ENCODE measurements around the gene ARHGAP23.

ARHGAP23 gene

DNA sequence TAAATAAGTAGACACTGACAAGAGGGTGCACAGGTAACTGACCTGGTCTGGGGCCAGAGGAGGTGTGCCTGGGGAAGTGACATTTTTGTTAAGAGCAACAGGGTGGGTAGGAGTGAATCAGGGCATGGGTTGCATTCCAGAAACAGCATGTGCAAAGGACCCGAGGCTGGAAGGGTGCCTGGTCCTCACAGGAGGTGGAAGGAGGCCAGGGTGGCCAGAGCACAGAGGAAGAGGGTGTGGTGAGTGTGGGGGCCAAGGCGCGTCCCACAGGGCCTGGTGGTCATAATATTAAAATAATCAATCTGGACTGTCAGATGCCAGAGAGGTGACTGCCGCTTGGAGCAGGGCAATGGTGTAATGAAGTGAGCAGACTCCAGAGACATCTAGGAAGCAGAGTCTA lies 14.3 kb downstream of the ARHGAP23 start:
- no peaks in the 10 kb centered on the region for H3K9me3 ChIP-seq (ENCODE audit: control insufficient read depth, insufficient read depth, low read length)
- no peaks in the 10 kb centered on the region for H3K36me3 ChIP-seq (ENCODE audit: control insufficient read depth, insufficient read depth, low read length)
- WGBS (ENCODE audit: insufficient coverage, insufficient read length), result no CpG with 5 or more reads among the region's 4 CpGs
- DNase-seq (ENCODE audit: low read depth, low spot score), result no peak
- no peaks in the 10 kb centered on the region for H3K27me3 ChIP-seq (ENCODE audit: control insufficient read depth, insufficient read depth, low read length)
- H3K27ac ChIP-seq (ENCODE audit: low read length), result no peak overlapping the region
- peaks cover 16% of the 10 kb centered on the region for H3K4me1 ChIP-seq (ENCODE audit: control insufficient read depth, insufficient read depth, low read length)
- H3K4me3 ChIP-seq (ENCODE audit: low read length), result no peak overlapping the region

GRCh38 chr17:38443356-38444031 lies 15.2 kb downstream of the ARHGAP23 start:
- Histone ChIP-seq H3K36me3 (ENCODE audit: control insufficient read depth, insufficient read depth, low read length) (no peaks in the 10 kb centered on the region), H3K27me3 (ENCODE audit: control insufficient read depth, insufficient read depth, low read length) (no peaks in the 10 kb centered on the region), H3K9me3 (ENCODE audit: control insufficient read depth, insufficient read depth, low read length) (no peaks in the 10 kb centered on the region), H3K4me3 (ENCODE audit: low read length) (no peak overlapping the region), H3K27ac (ENCODE audit: low read length) (no peak overlapping the region), H3K4me1 (ENCODE audit: control insufficient read depth, insufficient read depth, low read length) (peaks cover 20% of the 10 kb centered on the region)
- no peak for DNase-seq (ENCODE audit: low read depth, low spot score)
- no CpG with 5 or more reads among the region's 7 CpGs for WGBS (ENCODE audit: insufficient coverage, insufficient read length)

- H3K27ac ChIP-seq (ENCODE audit: low read length), result no peak overlapping the region
- no CpG with 5 or more reads among the region's 14 CpGs for WGBS (ENCODE audit: insufficient coverage, insufficient read length)
- H3K9me3 ChIP-seq (ENCODE audit: control insufficient read depth, insufficient read depth, low read length), result no peaks in the 10 kb centered on the region
- no peak for DNase-seq (ENCODE audit: low read depth, low spot score)
- no peaks in the 10 kb centered on the region for H3K36me3 ChIP-seq (ENCODE audit: control insufficient read depth, insufficient read depth, low read length)
- no peak overlapping the region for H3K4me3 ChIP-seq (ENCODE audit: low read length)
- H3K4me1 ChIP-seq (ENCODE audit: control insufficient read depth, insufficient read depth, low read length), result peaks cover 20% of the 10 kb centered on the region
- no peaks in the 10 kb centered on the region for H3K27me3 ChIP-seq (ENCODE audit: control insufficient read depth, insufficient read depth, low read length)
These were observed 15.9 kb downstream of the ARHGAP23 start for GRCh38 chr17:38444151-38444550.

DNA sequence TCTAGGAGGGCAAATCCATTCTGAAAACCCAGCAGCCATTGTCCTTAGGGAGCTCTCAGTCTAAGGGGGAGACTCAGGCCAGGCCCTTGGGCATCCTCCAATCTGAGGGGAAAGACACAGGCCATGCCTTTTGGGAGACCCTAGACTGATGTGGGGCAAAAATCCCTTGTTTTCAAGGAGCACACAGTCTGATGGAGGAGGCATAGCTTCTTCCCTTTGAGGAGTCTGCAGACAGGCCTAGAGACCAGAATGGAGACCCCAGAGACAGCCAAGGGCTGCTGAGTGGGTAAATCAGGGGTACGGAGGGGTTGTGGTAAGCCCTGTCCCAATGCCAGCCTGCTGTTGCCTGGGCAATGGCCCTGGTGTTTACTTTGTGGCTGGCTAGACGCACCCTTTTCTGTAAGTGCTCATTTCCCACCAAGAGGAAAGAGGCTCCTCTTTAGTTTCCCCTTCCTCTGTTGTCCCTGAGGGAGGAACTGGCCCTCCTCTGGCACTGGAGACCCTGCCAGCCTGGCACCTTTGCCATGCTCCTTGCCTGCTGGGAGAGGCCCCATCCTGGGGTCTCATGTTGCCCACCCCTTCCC lies 19.3 kb downstream of the ARHGAP23 start:
- no peak for DNase-seq (ENCODE audit: low read depth, low spot score)
- Histone ChIP-seq H3K36me3 (ENCODE audit: control insufficient read depth, insufficient read depth, low read length) (no peaks in the 10 kb centered on the region), H3K27ac (ENCODE audit: low read length) (no peak overlapping the region), H3K4me1 (ENCODE audit: control insufficient read depth, insufficient read depth, low read length) (peaks cover 16% of the 10 kb centered on the region), H3K9me3 (ENCODE audit: control insufficient read depth, insufficient read depth, low read length) (no peaks in the 10 kb centered on the region), H3K4me3 (ENCODE audit: low read length) (no peak overlapping the region), H3K27me3 (ENCODE audit: control insufficient read depth, insufficient read depth, low read length) (no peaks in the 10 kb centered on the region)
- WGBS (ENCODE audit: insufficient coverage, insufficient read length), result no CpG with 5 or more reads among the region's 2 CpGs

- Histone ChIP-seq H3K27ac (ENCODE audit: low read length) (no peak overlapping the region), H3K4me3 (ENCODE audit: low read length) (no peak overlapping the region), H3K36me3 (ENCODE audit: control insufficient read depth, insufficient read depth, low read length) (no peaks in the 10 kb centered on the region), H3K9me3 (ENCODE audit: control insufficient read depth, insufficient read depth, low read length) (no peaks in the 10 kb centered on the region), H3K4me1 (ENCODE audit: control insufficient read depth, insufficient read depth, low read length) (peaks cover 22% of the 10 kb centered on the region), H3K27me3 (ENCODE audit: control insufficient read depth, insufficient read depth, low read length) (no peaks in the 10 kb centered on the region)
- WGBS (ENCODE audit: insufficient coverage, insufficient read length), result no CpG with 5 or more reads among the region's 9 CpGs
- no peak for DNase-seq (ENCODE audit: low read depth, low spot score)
These were observed 20.0 kb downstream of the ARHGAP23 start for GRCh38 chr17:38448208-38448771.

- no peaks in the 10 kb centered on the region for H3K36me3 ChIP-seq (ENCODE audit: control insufficient read depth, insufficient read depth, low read length)
- H3K9me3 ChIP-seq (ENCODE audit: control insufficient read depth, insufficient read depth, low read length), result no peaks in the 10 kb centered on the region
- H3K4me3 ChIP-seq (ENCODE audit: low read length), result no peak overlapping the region
- peaks cover 22% of the 10 kb centered on the region for H3K4me1 ChIP-seq (ENCODE audit: control insufficient read depth, insufficient read depth, low read length)
- no peaks in the 10 kb centered on the region for H3K27me3 ChIP-seq (ENCODE audit: control insufficient read depth, insufficient read depth, low read length)
- DNase-seq (ENCODE audit: low read depth, low spot score), result no peak
- no peak overlapping the region for H3K27ac ChIP-seq (ENCODE audit: low read length)
- WGBS (ENCODE audit: insufficient coverage, insufficient read length), result no CpG with 5 or more reads among the region's 15 CpGs
These were observed 21.1 kb downstream of the ARHGAP23 start for GRCh38 chr17:38449364-38449763.

- Histone ChIP-seq H3K27ac (ENCODE audit: low read length) (peak overlapping the region; percentile 28), H3K4me3 (ENCODE audit: low read length) (no peak overlapping the region), H3K27me3 (ENCODE audit: control insufficient read depth, insufficient read depth, low read length) (no peaks in the 10 kb centered on the region), H3K36me3 (ENCODE audit: control insufficient read depth, insufficient read depth, low read length) (no peaks in the 10 kb centered on the region), H3K4me1 (ENCODE audit: control insufficient read depth, insufficient read depth, low read length) (peaks cover 24% of the 10 kb centered on the region), H3K9me3 (ENCODE audit: control insufficient read depth, insufficient read depth, low read length) (no peaks in the 10 kb centered on the region)
- WGBS (ENCODE audit: insufficient coverage, insufficient read length), result no CpG with 5 or more reads among the region's 6 CpGs
- DNase-seq (ENCODE audit: low read depth, low spot score), result no peak
These were observed 22.3 kb downstream of the ARHGAP23 start for GRCh38 chr17:38450557-38451029.

DNA sequence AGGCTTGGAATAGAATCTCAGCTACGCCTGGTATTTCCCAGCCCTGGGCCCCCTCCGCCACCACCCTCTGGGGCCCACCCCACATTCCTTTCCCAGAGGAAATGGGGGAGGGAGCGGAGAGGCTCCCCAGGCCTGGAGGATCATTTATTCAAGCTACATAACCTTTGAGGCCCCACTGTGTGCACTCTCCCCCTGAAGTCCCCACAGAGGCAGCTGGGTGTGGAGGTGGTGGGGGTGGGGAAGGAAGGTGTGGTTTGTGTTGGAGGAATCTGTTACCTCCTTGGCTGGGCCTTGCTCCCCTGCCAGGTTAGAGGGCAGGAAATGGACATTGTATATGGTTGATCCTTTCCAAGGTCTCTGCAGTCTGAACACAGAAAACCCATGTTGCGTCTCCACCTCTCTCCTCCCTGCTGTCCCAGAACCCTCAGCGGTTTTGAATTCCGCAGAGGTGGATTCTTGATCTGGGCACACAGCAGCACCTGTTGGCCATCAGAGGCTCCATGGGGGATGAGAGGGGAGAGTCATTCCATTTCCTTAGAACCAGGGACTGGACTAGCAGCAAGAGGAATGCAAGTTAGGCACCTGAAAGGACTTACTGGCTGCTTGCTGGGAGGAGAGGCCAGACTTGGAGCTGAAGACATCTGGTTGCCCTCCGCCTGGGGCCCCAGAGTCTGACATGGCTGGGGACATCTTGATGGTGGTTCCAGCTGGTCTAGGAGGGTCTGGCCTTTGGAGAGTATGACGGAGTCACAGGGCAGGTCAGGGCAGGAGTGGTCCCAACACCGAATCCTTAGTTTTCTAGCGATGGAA lies 23.0 kb downstream of the ARHGAP23 start:
- Histone ChIP-seq H3K9me3 (ENCODE audit: control insufficient read depth, insufficient read depth, low read length) (no peaks in the 10 kb centered on the region), H3K27ac (ENCODE audit: low read length) (peak overlapping the region; percentile 80), H3K4me3 (ENCODE audit: low read length) (peak overlapping the region; percentile 3; the same call in 1 of the 2 replicates), H3K27me3 (ENCODE audit: control insufficient read depth, insufficient read depth, low read length) (no peaks in the 10 kb centered on the region), H3K36me3 (ENCODE audit: control insufficient read depth, insufficient read depth, low read length) (no peaks in the 10 kb centered on the region), H3K4me1 (ENCODE audit: control insufficient read depth, insufficient read depth, low read length) (peaks cover 26% of the 10 kb centered on the region)
- no CpG with 5 or more reads among the region's 10 CpGs for WGBS (ENCODE audit: insufficient coverage, insufficient read length)
- DNase-seq (ENCODE audit: low read depth, low spot score), result peak; percentile 84

DNA sequence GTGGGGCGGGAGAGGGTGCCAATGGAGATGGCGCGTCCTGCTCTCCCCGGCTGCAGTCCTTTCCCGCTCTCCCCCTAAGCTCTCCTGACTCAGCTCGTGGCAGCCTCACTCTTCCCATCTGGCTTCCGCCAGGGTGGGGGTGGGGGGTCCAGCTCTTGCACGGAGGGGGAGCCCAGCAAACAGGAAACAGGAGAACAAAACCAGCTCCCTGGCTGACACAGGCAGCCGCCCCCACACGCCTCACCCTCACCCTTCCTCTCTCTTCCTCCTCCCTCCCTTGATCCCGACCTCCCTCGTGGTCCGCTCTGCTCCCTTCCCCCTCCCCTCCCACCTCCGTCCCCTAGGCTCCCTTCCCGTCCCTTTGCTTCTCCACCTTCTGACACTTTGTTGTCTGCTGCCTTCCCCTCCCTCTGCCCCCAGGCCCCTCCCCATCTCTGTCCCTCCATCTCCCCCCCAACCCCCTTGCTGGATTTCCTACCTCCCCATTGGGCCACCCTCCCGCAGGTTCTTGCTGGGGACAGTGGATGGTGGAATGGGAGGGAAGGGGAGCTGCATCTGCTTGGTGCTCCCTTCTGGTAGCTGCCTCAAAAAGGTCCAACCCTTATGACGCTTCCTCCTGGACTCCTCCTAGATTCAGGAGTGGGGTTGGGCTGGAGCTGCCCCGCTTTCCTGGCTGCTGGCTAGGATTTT lies 23.7 kb downstream of the ARHGAP23 start:
- H3K27ac ChIP-seq (ENCODE audit: low read length), result peak overlapping the region; percentile 80

DNA sequence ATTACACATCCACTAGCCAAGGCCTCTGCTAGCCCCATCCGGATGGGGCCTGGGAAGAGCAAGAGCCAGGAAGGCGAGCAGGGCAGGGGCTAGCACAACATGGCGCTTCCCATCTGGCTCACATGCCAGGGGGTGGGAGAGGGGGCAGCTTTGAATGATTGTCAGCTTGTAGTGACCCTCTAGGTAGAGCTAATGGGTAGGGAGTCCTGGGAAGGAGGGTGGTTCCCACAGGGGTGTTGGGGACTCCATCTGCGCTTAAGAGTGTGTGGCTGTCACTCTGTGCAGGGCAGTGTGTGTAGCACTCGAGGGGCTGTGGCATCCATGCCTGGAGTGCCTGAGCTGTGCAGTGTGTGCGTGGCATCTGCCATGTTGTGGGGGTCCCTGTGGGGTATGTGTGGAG lies 24.5 kb downstream of the ARHGAP23 start:
- WGBS (ENCODE audit: insufficient coverage, insufficient read length), result no CpG with 5 or more reads among the region's 6 CpGs
- H3K36me3 ChIP-seq (ENCODE audit: control insufficient read depth, insufficient read depth, low read length), result 0 out of 2 replicates have a peak, but pooled peaks cover 4% of the 10 kb centered on the region
- no peaks in the 10 kb centered on the region for H3K27me3 ChIP-seq (ENCODE audit: control insufficient read depth, insufficient read depth, low read length)
- H3K27ac ChIP-seq (ENCODE audit: low read length), result peak overlapping the region; percentile 20
- H3K9me3 ChIP-seq (ENCODE audit: control insufficient read depth, insufficient read depth, low read length), result no peaks in the 10 kb centered on the region
- peaks cover 27% of the 10 kb centered on the region for H3K4me1 ChIP-seq (ENCODE audit: control insufficient read depth, insufficient read depth, low read length)
- DNase-seq (ENCODE audit: low read depth, low spot score), result no peak
- peak overlapping the region; percentile 26; the same call in 1 of the 2 replicates for H3K4me3 ChIP-seq (ENCODE audit: low read length)

More for the DNA sequence above, 23.7 kb downstream of the ARHGAP23 start:
- Histone ChIP-seq H3K9me3 (ENCODE audit: control insufficient read depth, insufficient read depth, low read length) (no peaks in the 10 kb centered on the region), H3K27me3 (ENCODE audit: control insufficient read depth, insufficient read depth, low read length) (no peaks in the 10 kb centered on the region), H3K4me3 (ENCODE audit: low read length) (peak overlapping the region; percentile 3; the same call in 1 of the 2 replicates), H3K36me3 (ENCODE audit: control insufficient read depth, insufficient read depth, low read length) (no peaks in the 10 kb centered on the region), H3K4me1 (ENCODE audit: control insufficient read depth, insufficient read depth, low read length) (peaks cover 27% of the 10 kb centered on the region)
- no CpG with 5 or more reads among the region's 18 CpGs for WGBS (ENCODE audit: insufficient coverage, insufficient read length)
- DNase-seq (ENCODE audit: low read depth, low spot score), result peak; percentile 91
